PC-9 (cell line): ENCODE data around the gene ACTN2. TPM values are rescaled to one million over a fixed set of nuclear protein-coding genes. Genes with fewer than 3 reads are reported as not detected.

Source experiments
- Bru-seq: library from RNA; stranded (reverse); fragments of 400-500 nt; gene quantifications from one replicate; lab custom pipeline; 2021; lab: Mats Ljungman, UMichigan
- BruChase-seq, 2 experiments: library from RNA; stranded (reverse); fragments of 400-500 nt; gene quantifications; one replicate each; lab custom pipeline; 2021; lab: Mats Ljungman, UMichigan
- BruUV-seq: library from RNA; stranded (reverse); fragments of 400-500 nt; replicated peaks from 2 replicates; lab custom pipeline; 2021; lab: Mats Ljungman, UMichigan
- CTCF ChIA-PET: fragments of 300-600 bp; sonication (Branson Sonifier 250); formaldehyde crosslinking; loops from one replicate; lab custom pipeline; 2022; ENCODE audit warnings: antibody characterized with exemption; lab: Charles Lee
- POLR2A ChIA-PET: fragments of 300-600 bp; sonication (Branson Sonifier 250); formaldehyde crosslinking; loops from one replicate; lab custom pipeline; 2022; ENCODE audit warnings: antibody characterized with exemption; ENCODE audit not compliant: unreplicated experiment; lab: Charles Lee
- DNase-seq, 2 experiments: peaks; one replicate each; pipeline versions ENCODE4 v3.0.0 to v3.0.0-alpha.2; 2015 to 2022; ENCODE audit warnings: mixed read lengths in 1 of 2
- H2AFZ ChIP-seq: fragments of 200-600 bp; sonication (generic); 2 replicates; pipeline ENCODE4 v1.8.1; 2017; ENCODE audit warnings: antibody characterized with exemption
- H3F3A ChIP-seq: fragments of 200-600 bp; sonication (generic); 2 replicates; pipeline ENCODE4 v1.8.1; 2017; ENCODE audit warnings: antibody characterized with exemption, mild to moderate bottlenecking, low read depth; ENCODE audit not compliant: insufficient read depth
- H3K27ac ChIP-seq: fragments of 200-600 bp; sonication (generic); 2 replicates; pipeline ENCODE4 v1.6.1; 2016; ENCODE audit warnings: mixed run types
- H3K27me3 ChIP-seq: fragments of 200-600 bp; sonication (generic); 2 replicates; pipeline ENCODE4 v1.6.1; 2016; ENCODE audit warnings: low read depth, mixed run types; ENCODE audit not compliant: insufficient read depth
- H3K36me3 ChIP-seq: fragments of 200-600 bp; sonication (generic); 2 replicates; pipeline ENCODE4 v1.6.1; 2016; ENCODE audit warnings: low read depth, mixed run types
- H3K4me1 ChIP-seq: fragments of 200-600 bp; sonication (generic); replicated peaks from 2 replicates; pipeline ENCODE4 v1.6.1; 2016; ENCODE audit warnings: mixed run types; ENCODE audit not compliant: insufficient read depth
- H3K4me2 ChIP-seq: fragments of 200-600 bp; sonication (generic); 2 replicates; pipeline ENCODE4 v1.6.1; 2017; ENCODE audit warnings: mixed run types
- H3K4me3 ChIP-seq: fragments of 200-600 bp; sonication (generic); 2 replicates; pipeline ENCODE4 v1.6.1; 2016; ENCODE audit warnings: mixed run types
- H3K79me2 ChIP-seq: fragments of 200-600 bp; sonication (generic); 2 replicates; pipeline ENCODE4 v1.6.1; 2017; ENCODE audit warnings: low read depth, mixed run types
- H3K9me2 ChIP-seq: fragments of 200-600 bp; sonication (generic); 2 replicates; pipeline ENCODE4 v1.8.1; 2017; ENCODE audit warnings: mild to moderate bottlenecking; ENCODE audit not compliant: insufficient read depth
- H3K9me3 ChIP-seq: fragments of 200-600 bp; sonication (generic); 2 replicates; pipeline ENCODE4 v1.8.1; 2016; ENCODE audit warnings: low read depth; ENCODE audit not compliant: insufficient read depth
- H4K20me1 ChIP-seq: fragments of 200-600 bp; sonication (generic); 2 replicates; pipeline ENCODE4 v1.8.1; 2017; ENCODE audit not compliant: insufficient read depth
- CTCF ChIP-seq: fragments of 200-600 bp; sonication (generic); conservative IDR thresholded peaks from 2 replicates; pipeline ENCODE4 v1.6.1; 2017; ENCODE audit warnings: mixed run types, antibody characterized with exemption, mild to moderate bottlenecking, moderate library complexity
- EZH2 ChIP-seq: fragments of 200-600 bp; sonication (generic); IDR thresholded peaks from 2 replicates; pipeline ENCODE4 v1.8.0; 2017; ENCODE audit warnings: antibody characterized with exemption, low read depth
- intact Hi-C: fragments of 100-400 bp; cut with micrococcal nuclease; formaldehyde crosslinking; loops from one replicate; pipeline ENCODE4 v1.10.0; 2022; ENCODE audit not compliant: unreplicated experiment
- long read RNA-seq: library from polyadenylated mRNA; stranded (forward); transcript quantifications from one replicate; pipeline ENCODE4 v2.0.0, GENCODE V29; 2022
- total RNA-seq: library from RNA; stranded (reverse); gene quantifications from 2 replicates; pipeline ENCODE4 v1.2.3, GENCODE V29; 2021

The ACTN2 gene
- total RNA-seq (not detected in 2 replicates), Bru-seq, nascent RNA (not detected), BruChase-seq, experiment 1, labeled RNA remaining after a 2-hour chase (not detected), BruChase-seq, experiment 2, labeled RNA remaining after a 6-hour chase (not detected)
- long read RNA-seq, result 0 reads

GRCh38 chr1:236685917-236686814, at the start of gene ACTN2:
ACTN2 (plus strand) TSS chr1:236686499; CDS start chr1:236686674, 175 bp downstream.
- no peak within 1 kb of the TSS for H3K4me3 ChIP-seq
- no peaks in the 10 kb centered on the region for H3K36me3 ChIP-seq
- no peak within 1 kb of the TSS for H3K27ac ChIP-seq
- CTCF ChIA-PET, result no interaction called here
- POLR2A ChIA-PET, result no interaction called here
- DNase-seq, result no peak
- no peak within 1 kb of the TSS for H3K4me2 ChIP-seq
- H3K9me3 ChIP-seq, result no peaks in the 10 kb centered on the region
- no TSS peak for BruUV-seq
- H3F3A ChIP-seq, result no peaks in the 10 kb centered on the region
- TF ChIP-seq CTCF (no peak), EZH2 (no peak)
- no peaks in the 10 kb centered on the region for H3K4me1 ChIP-seq
- H4K20me1 ChIP-seq, result no peaks in the 10 kb centered on the region
- no peaks in the 10 kb centered on the region for H3K79me2 ChIP-seq
- H3K9me2 ChIP-seq, result no peaks in the 10 kb centered on the region
- H2AFZ ChIP-seq, result no peak within 1 kb of the TSS
- intact Hi-C loops, result no loop called here
- peaks cover 78% of the 10 kb centered on the region for H3K27me3 ChIP-seq

GRCh38 chr1:236638945-236639344, 47.4 kb upstream of the ACTN2 start:
- no peak overlapping the region for H2AFZ ChIP-seq
- no peaks in the 10 kb centered on the region for H3F3A ChIP-seq
- H3K27me3 ChIP-seq, result peaks cover 82% of the 10 kb centered on the region
- H3K79me2 ChIP-seq, result no peaks in the 10 kb centered on the region
- ChIA-PET CTCF (no interaction called here), POLR2A (no interaction called here)
- TF ChIP-seq EZH2 (no peak), CTCF (no peak)
- intact Hi-C loops, result no loop called here
- no peaks in the 10 kb centered on the region for H3K9me2 ChIP-seq
- no peaks in the 10 kb centered on the region for H4K20me1 ChIP-seq
- H3K4me3 ChIP-seq, result no peak overlapping the region
- H3K4me1 ChIP-seq, result no peaks in the 10 kb centered on the region
- H3K4me2 ChIP-seq, result no peak overlapping the region
- H3K27ac ChIP-seq, result no peak overlapping the region
- no peaks in the 10 kb centered on the region for H3K9me3 ChIP-seq
- no peak for DNase-seq
- no peaks in the 10 kb centered on the region for H3K36me3 ChIP-seq
- BruUV-seq, result no TSS peak

DNA sequence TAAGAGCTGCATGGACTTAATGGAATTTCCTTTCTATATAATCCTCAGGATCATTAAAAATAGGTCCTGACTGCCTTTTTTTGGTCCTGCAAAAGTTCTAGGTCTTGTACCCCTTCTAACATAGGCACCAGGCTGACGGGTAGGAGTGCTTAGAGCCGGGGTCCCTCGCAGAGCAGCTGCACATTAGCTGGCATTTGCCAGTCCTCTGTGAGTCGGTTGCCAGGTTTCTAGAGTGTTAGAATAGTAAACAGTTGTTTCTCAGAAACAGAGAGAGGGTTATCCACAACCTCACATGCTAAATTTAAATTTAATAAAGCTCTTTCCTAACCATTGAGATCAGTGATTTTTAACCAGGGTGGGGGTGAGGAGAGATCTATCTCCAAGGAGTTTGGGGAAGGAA, 46.6 kb upstream of the ACTN2 start:
- intact Hi-C loops, result no loop called here
- BruUV-seq, result no TSS peak
- no peak overlapping the region for H2AFZ ChIP-seq
- H3K4me1 ChIP-seq, result no peaks in the 10 kb centered on the region
- ChIA-PET CTCF (interaction anchor here (0.5 kb wide), 1 partner anchor 8 kb away, joined by 4 read pairs; no protein-coding TSS in a partner anchor), POLR2A (no interaction called here)
- no peaks in the 10 kb centered on the region for H3K9me3 ChIP-seq
- H3K36me3 ChIP-seq, result no peaks in the 10 kb centered on the region
- TF ChIP-seq EZH2 (no peak), CTCF (no peak)
- DNase-seq, result no peak
- no peaks in the 10 kb centered on the region for H3K79me2 ChIP-seq
- H3K27ac ChIP-seq, result no peak overlapping the region
- no peaks in the 10 kb centered on the region for H3F3A ChIP-seq
- no peaks in the 10 kb centered on the region for H3K9me2 ChIP-seq
- H3K4me2 ChIP-seq, result no peak overlapping the region
- H3K4me3 ChIP-seq, result no peak overlapping the region
- H4K20me1 ChIP-seq, result no peaks in the 10 kb centered on the region
- peaks cover 78% of the 10 kb centered on the region for H3K27me3 ChIP-seq
